GM23338 (cell line): ENCODE measurements around the gene ACAD10. TPM values are rescaled to one million over a fixed set of nuclear protein-coding genes. Genes with fewer than 3 reads are reported as not detected.

Experiments used
- ATAC-seq: fragments of 200-7000 bp; cut with Tn5 transposase; 3 replicates; pipeline ENCODE4 v1.9.1; 2020
- DNase-seq: peaks from one replicate; pipeline ENCODE4 v3.0.0-alpha.2; 2015; ENCODE audit warnings: low spot score
- H2AFZ ChIP-seq: fragments of 200-600 bp; sonication (generic); 2 replicates; pipeline ENCODE4 v1.8.0; 2016; ENCODE audit warnings: antibody characterized with exemption, mild to moderate bottlenecking, moderate library complexity
- H3F3A ChIP-seq: fragments of 200-600 bp; sonication (generic); replicated peaks from 2 replicates; pipeline ENCODE4 v1.8.0; 2017; ENCODE audit warnings: antibody characterized with exemption, mixed run types, low read depth
- H3K27ac ChIP-seq: fragments of 200-600 bp; sonication (generic); 2 replicates; pipeline ENCODE4 v1.6.1; 2016; ENCODE audit warnings: low read depth
- H3K27me3 ChIP-seq: fragments of 200-600 bp; sonication (generic); 2 replicates; pipeline ENCODE4 v1.8.0; 2016; ENCODE audit warnings: mild to moderate bottlenecking, mixed run types, moderate library complexity; ENCODE audit not compliant: insufficient read depth
- H3K36me3 ChIP-seq: fragments of 200-600 bp; sonication (generic); 2 replicates; pipeline ENCODE4 v1.8.0; 2016; ENCODE audit warnings: mild to moderate bottlenecking; ENCODE audit not compliant: insufficient read depth
- H3K4me1 ChIP-seq: fragments of 200-600 bp; sonication (generic); 2 replicates; pipeline ENCODE4 v1.8.0; 2016; ENCODE audit warnings: mild to moderate bottlenecking, moderate library complexity; ENCODE audit not compliant: insufficient read depth
- H3K4me2 ChIP-seq: fragments of 200-600 bp; sonication (generic); 2 replicates; pipeline ENCODE4 v1.7.1; 2017; ENCODE audit warnings: mixed run types
- H3K4me3 ChIP-seq: fragments of 200-600 bp; sonication (generic); 2 replicates; pipeline ENCODE4 v1.6.1; 2016; ENCODE audit warnings: mixed run types
- H3K79me2 ChIP-seq: fragments of 200-600 bp; sonication (generic); replicated peaks from 2 replicates; pipeline ENCODE4 v1.8.0; 2017; ENCODE audit warnings: mild to moderate bottlenecking; ENCODE audit not compliant: insufficient read depth
- H3K9me2 ChIP-seq: fragments of 200-600 bp; sonication (generic); 2 replicates; pipeline ENCODE4 v1.8.0; 2017; ENCODE audit not compliant: insufficient read depth
- H4K20me1 ChIP-seq: fragments of 200-600 bp; sonication (generic); replicated peaks from 2 replicates; pipeline ENCODE4 v1.8.0; 2017; ENCODE audit warnings: mild to moderate bottlenecking; ENCODE audit not compliant: insufficient read depth
- H3K27ac Mint-ChIP-seq: 2 replicates; pipeline ENCODE4 v1.8.0; 2020; ENCODE audit warnings: inconsistent platforms, mild to moderate bottlenecking, moderate library complexity, mixed read lengths
- H3K27me3 Mint-ChIP-seq: 3 replicates; pipeline ENCODE4 v1.8.0; 2022; ENCODE audit warnings: low read depth, mild to moderate bottlenecking, moderate library complexity, mixed read lengths, inconsistent platforms; ENCODE audit not compliant: insufficient read depth, poor library complexity
- H3K36me3 Mint-ChIP-seq: 3 replicates; pipeline ENCODE4 v1.8.0; 2021; ENCODE audit warnings: low read depth, mild to moderate bottlenecking, inconsistent platforms, moderate library complexity, mixed read lengths
- H3K4me1 Mint-ChIP-seq: 3 replicates; pipeline ENCODE4 v1.8.0; 2020; ENCODE audit warnings: mild to moderate bottlenecking, inconsistent platforms, mixed read lengths
- H3K4me3 Mint-ChIP-seq: 3 replicates; pipeline ENCODE4 v1.8.0; 2021; ENCODE audit warnings: moderate library complexity, mild to moderate bottlenecking, inconsistent platforms, mixed read lengths
- H3K9me3 Mint-ChIP-seq: 3 replicates; pipeline ENCODE4 v1.8.0; 2020; ENCODE audit warnings: moderate library complexity, mild to moderate bottlenecking, inconsistent platforms, mixed read lengths
- NANOG ChIP-seq: IDR thresholded peaks from 2 replicates; pipeline ENCODE4 v1.6.1; 2016; ENCODE audit warnings: antibody characterized with exemption, borderline replicate concordance
- STAT1 ChIP-seq: IDR thresholded peaks from one replicate; pipeline ENCODE4 v1.6.1; 2016; ENCODE audit warnings: antibody characterized with exemption; ENCODE audit not compliant: unreplicated experiment
- microRNA-seq: library from miRNA; unstranded; fragments of <30 nt; microRNA quantifications from one replicate; pipeline ENCODE4, GENCODE V29; 2017
- polyA plus RNA-seq: library from polyadenylated mRNA; unstranded; fragments of >200 nt; fragmentation: Nextera tagmentation; extraction: Ambion mirVana; gene quantifications from 2 replicates; pipeline ENCODE4 v1.2.1, GENCODE V29; 2016
- small RNA-seq: library from RNA; depleted of rRNA; stranded (forward); fragments of <200 nt; gene quantifications from one replicate; pipeline ENCODE3, GENCODE V24; 2014; ENCODE audit warnings: low replicate concordance
- total RNA-seq: library from RNA; depleted of rRNA; stranded (reverse); fragments of >200 nt; shearing (Covaris generic); gene quantifications from 2 replicates; pipeline ENCODE4 v1.2.3, GENCODE V29; 2014; rRNA removed

ACAD10 gene
- total and polyA plus RNA-seq, 2 experiments from 2014 or later = 16.3 to 23.1 TPM

DNA sequence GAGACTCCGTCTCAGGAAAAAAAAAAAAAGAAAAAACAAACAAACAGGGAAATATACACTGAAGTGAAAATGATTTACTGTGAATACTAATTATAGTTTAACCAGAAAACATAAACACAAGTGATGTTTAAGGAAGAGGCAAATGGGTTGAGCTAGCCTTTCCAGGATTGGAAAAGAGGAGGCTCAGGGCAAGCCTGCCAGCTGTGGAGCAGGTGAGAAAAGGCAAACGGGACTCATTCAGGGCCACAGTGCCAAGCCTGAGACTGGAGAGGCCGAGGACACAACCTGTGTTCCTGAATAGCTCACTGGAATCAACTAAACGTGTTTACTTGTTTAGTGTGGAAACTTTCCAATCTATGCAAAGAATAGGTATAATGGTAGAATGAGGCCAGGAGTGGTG, 120.5 kb downstream of the ACAD10 start:
- H3K4me1 Mint-ChIP-seq = no peaks in the 10 kb centered on the region

More for the DNA sequence above, 120.5 kb downstream of the ACAD10 start:
- Histone ChIP-seq H3F3A (no peaks in the 10 kb centered on the region), H3K4me1 (no peaks in the 10 kb centered on the region), H3K9me2 (no peaks in the 10 kb centered on the region), H3K79me2 (no peaks in the 10 kb centered on the region), H3K4me3 (no peak overlapping the region), H4K20me1 (no peaks in the 10 kb centered on the region), H2AFZ (no peak overlapping the region), H3K27ac (no peak overlapping the region), H3K4me2 (no peak overlapping the region), H3K36me3 (peaks cover 12% of the 10 kb centered on the region; the same call in 1 of the 2 replicates), H3K27me3 (no peaks in the 10 kb centered on the region)
- Mint-ChIP-seq H3K36me3 (peaks cover 54% of the 10 kb centered on the region; the same call in 2 of the 3 replicates), H3K4me3 (no peak overlapping the region), H3K27me3 (peaks cover 4% of the 10 kb centered on the region), H3K9me3 (no peaks in the 10 kb centered on the region; the same call in 1 of the 3 replicates), H3K27ac (no peak overlapping the region)
- ATAC-seq (no peak), DNase-seq (no peak)
- no peak for TF ChIP-seq NANOG
- no peak for TF ChIP-seq STAT1

Small RNAs within 50 kb of the gene (microRNA-seq; reads per million reads assigned to microRNA genes)
- gene MIR6761 = not detected

Small RNAs within 50 kb of the gene (small RNA-seq; reads per million reads assigned to genes)
- gene MIR6761 = not detected

Other genes with a start within 250 kb of the ACAD10 start
- gene ATXN2, start 86.7 kb upstream of the ACAD10 start, total RNA-seq = 44.8 and 52.9 TPM in 2 replicates
- 59.5 and 61.0 TPM in 2 replicates for gene ATXN2, start 86.7 kb upstream of the ACAD10 start, polyA plus RNA-seq
- gene BRAP, start 97 bp upstream of the ACAD10 start, total RNA-seq = 17.2 and 19.4 TPM in 2 replicates
- 13.6 and 14.9 TPM in 2 replicates for gene BRAP, start 97 bp upstream of the ACAD10 start, polyA plus RNA-seq
- 7.9 and 14.9 TPM in 2 replicates for gene ALDH2, start 80.9 kb downstream of the ACAD10 start, total RNA-seq
- 48.5 and 50.5 TPM in 2 replicates for gene ALDH2, start 80.9 kb downstream of the ACAD10 start, polyA plus RNA-seq
- 77.0 and 107 TPM in 2 replicates for gene MAPKAPK5, start 156.2 kb downstream of the ACAD10 start, total RNA-seq
- 39.6 and 41.5 TPM in 2 replicates for gene MAPKAPK5, start 156.2 kb downstream of the ACAD10 start, polyA plus RNA-seq